GM12801 (cell line): ENCODE results near the gene MAP3K15.

Experiments
- TF ChIP-seq, protein P1 (sequence below): IDR thresholded peaks from one replicate; pipeline ENCODE4 v1.5.1; 2011; ENCODE audit warnings: control low read depth; ENCODE audit not compliant: insufficient read length; ENCODE audit errors: extremely low read depth

Gene MAP3K15

GRCh38 chrX:19539665-19540064, 24.4 kb upstream of the MAP3K15 start:
- TF ChIP-seq, protein P1, sequence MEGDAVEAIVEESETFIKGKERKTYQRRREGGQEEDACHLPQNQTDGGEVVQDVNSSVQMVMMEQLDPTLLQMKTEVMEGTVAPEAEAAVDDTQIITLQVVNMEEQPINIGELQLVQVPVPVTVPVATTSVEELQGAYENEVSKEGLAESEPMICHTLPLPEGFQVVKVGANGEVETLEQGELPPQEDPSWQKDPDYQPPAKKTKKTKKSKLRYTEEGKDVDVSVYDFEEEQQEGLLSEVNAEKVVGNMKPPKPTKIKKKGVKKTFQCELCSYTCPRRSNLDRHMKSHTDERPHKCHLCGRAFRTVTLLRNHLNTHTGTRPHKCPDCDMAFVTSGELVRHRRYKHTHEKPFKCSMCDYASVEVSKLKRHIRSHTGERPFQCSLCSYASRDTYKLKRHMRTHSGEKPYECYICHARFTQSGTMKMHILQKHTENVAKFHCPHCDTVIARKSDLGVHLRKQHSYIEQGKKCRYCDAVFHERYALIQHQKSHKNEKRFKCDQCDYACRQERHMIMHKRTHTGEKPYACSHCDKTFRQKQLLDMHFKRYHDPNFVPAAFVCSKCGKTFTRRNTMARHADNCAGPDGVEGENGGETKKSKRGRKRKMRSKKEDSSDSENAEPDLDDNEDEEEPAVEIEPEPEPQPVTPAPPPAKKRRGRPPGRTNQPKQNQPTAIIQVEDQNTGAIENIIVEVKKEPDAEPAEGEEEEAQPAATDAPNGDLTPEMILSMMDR: no peak

DNA sequence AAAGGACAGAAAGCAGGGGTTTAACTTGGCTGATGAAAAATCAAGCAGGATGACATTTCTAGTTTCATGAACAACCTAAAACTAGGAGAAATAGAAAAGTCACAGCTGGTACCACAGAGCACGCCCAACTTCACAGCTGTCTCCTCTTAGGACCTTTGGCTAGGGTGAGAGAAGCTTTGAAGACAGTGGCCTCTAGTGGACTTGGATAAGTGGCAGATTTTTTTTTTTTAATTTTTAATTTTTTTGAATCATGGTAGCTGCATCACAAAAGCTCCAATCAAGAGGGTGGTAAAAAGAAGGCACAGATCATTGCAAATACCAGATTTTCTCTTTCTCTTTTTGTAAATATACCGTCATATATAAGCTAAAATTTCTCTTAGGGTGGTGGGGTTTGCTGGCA, 20.2 kb upstream of the MAP3K15 start:
- TF ChIP-seq, protein P1: no peak

- TF ChIP-seq, protein P1: no peak
These were observed 17.4 kb upstream of the MAP3K15 start for GRCh38 chrX:19532709-19533108.

DNA sequence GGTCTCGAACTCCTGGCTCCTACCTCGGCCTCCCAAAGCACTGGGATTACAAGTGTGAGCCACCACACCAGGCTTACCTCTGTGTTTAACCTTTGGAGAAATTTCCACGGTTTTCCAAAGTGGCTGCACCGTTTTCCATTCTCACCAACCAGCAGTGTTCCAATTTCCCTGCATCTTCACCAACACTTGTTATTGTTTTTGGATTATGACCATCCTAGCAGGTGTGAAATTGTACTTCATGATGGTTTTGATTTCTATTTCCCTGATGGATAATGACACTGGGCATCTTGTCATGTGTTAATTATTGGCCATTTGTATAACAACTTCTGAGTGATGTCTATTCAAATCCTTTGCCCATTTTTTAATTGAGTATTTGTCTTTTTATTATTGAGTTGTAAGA, 2.7 kb upstream of the MAP3K15 start:
- TF ChIP-seq, protein P1: no peak

GRCh38 chrX:19515615-19516105, 352 bp upstream of the MAP3K15 start:
- TF ChIP-seq, protein P1: no peak

DNA sequence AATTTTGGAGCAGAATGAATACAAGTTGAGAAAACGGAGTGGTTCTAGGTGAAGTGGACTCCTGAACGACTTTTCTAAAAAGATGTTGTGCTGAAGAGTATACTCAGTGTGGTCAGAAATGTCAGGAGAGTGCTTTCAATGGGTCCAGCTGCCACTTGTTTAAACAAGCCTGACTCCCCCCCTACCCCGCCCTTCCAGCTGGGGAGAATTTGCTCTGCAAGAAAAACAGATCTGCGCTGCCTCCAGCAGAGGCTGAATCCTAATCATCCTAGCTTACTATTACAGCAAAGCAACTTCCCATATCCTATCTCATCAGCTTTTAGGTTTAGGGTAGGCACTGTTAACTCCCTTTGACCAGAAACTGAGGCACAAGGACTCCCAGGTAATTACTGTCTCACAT, 1.9 kb downstream of the MAP3K15 start:
- TF ChIP-seq, protein P1: no peak

- TF ChIP-seq, protein P1: no peak
These were observed 2.3 kb downstream of the MAP3K15 start for GRCh38 chrX:19512961-19513360.

DNA sequence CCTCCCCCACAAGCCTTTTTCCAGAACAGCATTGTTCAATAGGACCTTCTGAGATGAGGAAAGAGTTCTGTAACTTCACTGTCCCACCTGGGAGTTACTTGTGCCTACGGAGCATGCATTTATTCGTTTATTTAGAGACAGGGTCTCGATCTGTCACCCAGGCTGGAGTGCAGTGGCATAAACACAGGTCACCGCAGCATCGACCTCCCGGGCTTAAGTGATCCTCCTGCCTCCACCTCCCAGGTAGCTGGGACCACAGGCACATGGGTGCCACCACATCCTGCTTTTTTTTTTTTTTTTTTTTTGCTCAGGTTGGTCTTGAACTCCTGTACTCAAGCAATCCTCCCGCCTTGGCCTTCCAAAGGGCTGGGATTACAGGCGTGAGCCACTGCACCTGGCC, 2.9 kb downstream of the MAP3K15 start:
- TF ChIP-seq, protein P1: no peak
